ENCODE data around the gene NES. TPM values are rescaled to one million over a fixed set of nuclear protein-coding genes. Genes with fewer than 3 reads are reported as not detected.

The NES gene
- total and polyA plus RNA-seq, 7 donors, result 12.3 to 581 (median 40.5) TPM

GRCh38 chr1:156680056-156680455 is 2.8 kb upstream of the NES start:
- intact Hi-C loops (cut with DNase I), result no loop called here
- TF ChIP-seq CTCF (IDR thresholded peaks at IDR 0.05), result no peak
- H3K4me3 ChIP-seq, result no peak overlapping the region
- WGBS, 3 donors, result 60 to 72% (median 61%) methylated on average over 2 of the region's 2 CpGs
- ATAC-seq (no peak), DNase-seq (no peak)
- peaks cover 16% of the 10 kb centered on the region for H3K4me1 ChIP-seq
- H3K36me3 ChIP-seq (ENCODE audit: insufficient read depth in 1 of 2, low read depth in 1 of 2), result no peaks in the 10 kb centered on the region
- H3K27ac ChIP-seq, result no peak overlapping the region
- H3K27me3 ChIP-seq (ENCODE audit: insufficient read depth in 3 of 3, low read length in 2 of 3), result peaks cover 0 to 9% (median 2%) of the 10 kb centered on the region in 3 donors
- H3K9me3 ChIP-seq, result no peaks in the 10 kb centered on the region

GRCh38 chr1:156677616-156678596 is 699 bp upstream of the NES start:
- ATAC-seq (peak; percentile 71 to 90 (median 76)), DNase-seq (peak; percentile 78 to 87)
- TF ChIP-seq CTCF (IDR thresholded peaks at IDR 0.05), result peak; percentile 90
- Histone ChIP-seq H3K27me3 (ENCODE audit: insufficient read depth in 3 of 3, low read length in 2 of 3) (peaks cover 0 to 9% (median 2%) of the 10 kb centered on the region in 3 donors), H3K36me3 (ENCODE audit: insufficient read depth in 1 of 2, low read depth in 1 of 2) (peaks cover 0 to 13% of the 10 kb centered on the region in 2 donors), H3K9me3 (no peaks in the 10 kb centered on the region), H3K4me1 (peaks cover 37% of the 10 kb centered on the region), H3K27ac (peak overlapping the region; percentile 80), H3K4me3 (peak overlapping the region; percentile 74)
- intact Hi-C loops (cut with DNase I), result loop anchor here (1.0 to 2.0 kb wide), 2 partner anchors 18 to 51 kb away; no protein-coding TSS in a partner anchor
- WGBS, 3 donors, result 2 to 4% (median 3%) methylated on average over 22 of the region's 22 CpGs

DNA sequence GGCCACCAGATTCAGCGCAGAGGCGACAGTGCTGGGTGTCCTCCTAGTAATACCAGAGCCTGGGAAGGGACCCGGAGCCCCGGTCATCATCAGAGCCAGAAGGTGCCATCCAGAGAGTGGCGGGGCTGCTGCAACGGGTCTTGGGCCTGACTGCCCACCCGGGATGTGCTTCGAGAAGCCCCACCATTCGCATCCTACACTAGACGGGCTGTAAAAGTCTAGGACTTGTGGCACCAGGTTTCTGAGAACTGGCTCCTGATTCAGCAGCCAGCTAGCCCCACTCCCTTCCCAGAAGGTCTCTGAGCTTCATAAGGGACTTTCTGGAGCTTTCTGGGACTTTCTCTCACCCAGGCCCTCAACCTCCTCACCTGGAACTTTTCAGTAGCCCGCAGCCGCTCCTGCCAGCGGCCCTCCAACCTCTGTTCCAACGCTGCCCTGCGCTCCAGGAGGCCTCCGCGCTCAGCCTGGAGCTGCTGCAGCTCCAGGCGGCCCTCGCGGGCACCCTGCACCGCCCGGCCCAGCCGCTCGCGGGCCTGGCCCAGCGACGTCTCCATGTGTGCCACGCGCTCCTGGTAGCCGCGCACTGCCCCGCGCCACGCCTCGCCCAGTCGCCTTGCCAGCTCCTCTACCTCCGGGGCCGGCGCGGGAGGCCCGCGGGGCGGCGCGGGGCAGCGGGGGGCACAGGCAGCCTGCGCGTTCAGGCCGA is 940 bp downstream of the NES start:
- peak overlapping the region; percentile 74 for H3K4me3 ChIP-seq
- no peaks in the 10 kb centered on the region for H3K9me3 ChIP-seq
- H3K27ac ChIP-seq, result peak overlapping the region; percentile 80
- 19 to 23% (median 19%) methylated on average over 37 to 49 of the region's 49 CpGs for WGBS, 3 donors
- no peak for TF ChIP-seq CTCF (IDR thresholded peaks at IDR 0.05)
- DNase-seq (no peak), ATAC-seq (peak; percentile 18 to 39 (median 27))
- H3K27me3 ChIP-seq (ENCODE audit: insufficient read depth in 3 of 3, low read length in 2 of 3), result peaks cover 0 to 9% (median 2%) of the 10 kb centered on the region in 3 donors
- peaks cover 43% of the 10 kb centered on the region for H3K4me1 ChIP-seq
- H3K36me3 ChIP-seq (ENCODE audit: insufficient read depth in 1 of 2, low read depth in 1 of 2), result peaks cover 0 to 29% of the 10 kb centered on the region in 2 donors
- intact Hi-C loops (cut with DNase I), result loop anchor here in 1 of 2 donors (1.0 kb wide), 1 partner anchor 9 kb away; no protein-coding TSS in a partner anchor

DNA sequence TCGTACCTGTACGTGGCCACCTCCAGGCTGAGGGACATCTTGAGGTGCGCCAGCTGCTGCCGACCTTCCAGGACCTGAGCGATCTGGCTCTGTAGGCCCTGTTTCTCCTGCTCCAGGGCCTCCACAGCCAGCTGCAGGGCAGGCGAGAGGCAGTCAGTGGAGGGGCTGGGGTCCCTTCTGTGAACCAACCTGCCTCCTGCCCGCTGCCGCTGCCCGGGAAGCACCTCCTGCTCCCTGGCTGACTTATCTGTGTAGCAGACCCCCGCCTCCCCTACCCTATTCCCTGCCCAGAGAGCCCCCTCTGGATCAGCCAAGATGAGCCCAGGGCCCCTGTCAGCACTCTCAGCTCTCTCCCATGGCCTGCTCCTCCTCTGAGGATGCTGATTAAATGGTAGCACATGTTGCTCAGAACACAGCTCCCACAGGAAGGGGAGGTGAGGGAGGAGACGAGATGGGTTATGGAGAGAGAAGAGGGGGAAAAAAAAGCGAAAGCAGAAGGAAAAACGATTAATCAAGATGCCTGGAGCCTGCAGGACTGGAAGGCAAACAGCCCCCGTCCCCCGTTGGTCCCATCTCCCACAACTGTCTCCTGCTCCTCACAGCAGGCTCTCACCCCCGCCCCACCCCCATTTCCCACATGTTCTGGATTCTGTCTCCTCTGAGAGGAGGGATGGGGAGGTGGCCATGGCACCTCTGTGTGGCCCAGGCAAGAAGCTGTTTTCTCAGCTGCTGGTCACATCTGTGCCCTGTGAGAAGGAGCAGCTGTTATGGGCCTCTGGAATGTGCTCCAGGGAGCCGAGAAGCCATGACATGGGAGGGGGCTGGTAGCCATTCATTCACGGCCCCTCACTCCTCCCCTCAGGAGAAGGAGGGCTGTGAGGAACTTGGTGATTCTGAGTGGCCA is 1.7 kb downstream of the NES start:
- peaks cover 0 to 34% of the 10 kb centered on the region in 2 donors for H3K36me3 ChIP-seq (ENCODE audit: insufficient read depth in 1 of 2, low read depth in 1 of 2)
- peaks cover 51% of the 10 kb centered on the region for H3K4me1 ChIP-seq
- intact Hi-C loops (cut with DNase I), result loop anchor here in 1 of 2 donors (1.0 kb wide), 1 partner anchor 8 kb away; no protein-coding TSS in a partner anchor
- ATAC-seq (peak in 2 of 4 donors; percentile 12 to 22), DNase-seq (peak; percentile 32 to 44)
- TF ChIP-seq CTCF (IDR thresholded peaks at IDR 0.05), result no peak
- H3K4me3 ChIP-seq, result peak overlapping the region; percentile 74
- H3K9me3 ChIP-seq, result no peaks in the 10 kb centered on the region
- H3K27me3 ChIP-seq (ENCODE audit: insufficient read depth in 3 of 3, low read length in 2 of 3), result peaks cover 0 to 9% (median 0%) of the 10 kb centered on the region in 3 donors
- WGBS, 3 donors, result 50 to 62% (median 58%) methylated on average over 18 of the region's 18 CpGs
- peak overlapping the region; percentile 80 for H3K27ac ChIP-seq
